Limb (tissue), 2 donors: ENCODE data around the gene TAC1.
A peak's percentile ranks its signal among the peaks of the same experiment; 100 is the strongest.
"Not testable (repeated sequence)": the region's sequence is repeated elsewhere in the genome, so short reads cannot be mapped to it uniquely, and the experiment has no call there.

Source experiments
- DNase-seq, 2 donors: peaks; one replicate each; pipeline ENCODE4 v3.0.0-alpha.2; 2016; ENCODE audit errors: extremely low spot score in 2 of 2

The TAC1 gene

GRCh38 chr7:97731736-97732564, at the start of gene TAC1:
Gene TAC1 (plus strand): TSS chr7:97732086. CDS start chr7:97732613, 527 bp downstream.
- peak; percentile 20 to 57 for DNase-seq

- DNase-seq, result no peak
Observed at GRCh38 chr7:97685952-97686351, 45.9 kb upstream of the TAC1 start.

- no peak for DNase-seq
Observed at GRCh38 chr7:97693586-97693985, 38.3 kb upstream of the TAC1 start.

- DNase-seq, result no peak
Observed at GRCh38 chr7:97694355-97694754, 37.5 kb upstream of the TAC1 start.

- DNase-seq, result no peak
Observed at GRCh38 chr7:97697396-97697795, 34.5 kb upstream of the TAC1 start.

GRCh38 chr7:97722386-97722785, 9.5 kb upstream of the TAC1 start:
- DNase-seq, result no peak

GRCh38 chr7:97732565-97733275, 834 bp downstream of the TAC1 start:
- peak in 1 of 2 donors; percentile 25 for DNase-seq

- peak; percentile 25 to 72 for DNase-seq
Observed at GRCh38 chr7:97733276-97734161, 1.6 kb downstream of the TAC1 start.

- DNase-seq, result no peak
Observed at GRCh38 chr7:97734255-97734654, 2.4 kb downstream of the TAC1 start.

- DNase-seq, result no peak
Observed at GRCh38 chr7:97735075-97735474, 3.2 kb downstream of the TAC1 start.

GRCh38 chr7:97748482-97748881, 16.6 kb downstream of the TAC1 start:
- DNase-seq, result no peak

- DNase-seq, result no peak
Observed at GRCh38 chr7:97751566-97751965, 19.7 kb downstream of the TAC1 start.

- no peak for DNase-seq
Observed at GRCh38 chr7:97752215-97752614, 20.3 kb downstream of the TAC1 start.

- no peak for DNase-seq
Observed at GRCh38 chr7:97757824-97758223, 25.9 kb downstream of the TAC1 start.

GRCh38 chr7:97770850-97771249, 39.0 kb downstream of the TAC1 start:
- no peak for DNase-seq

GRCh38 chr7:97771576-97771975, 39.7 kb downstream of the TAC1 start:
- DNase-seq, result no peak

GRCh38 chr7:97772045-97772901, 40.4 kb downstream of the TAC1 start:
- DNase-seq, result no peak

GRCh38 chr7:97786398-97786797, 54.5 kb downstream of the TAC1 start:
- DNase-seq, result not testable (repeated sequence)
